H1 (cell line): Measurements from ENCODE around the gene TNFRSF6B. TPM values are rescaled to one million over a fixed set of nuclear protein-coding genes. Genes with fewer than 3 reads are reported as not detected.

ENCODE experiments used
- CTCF ChIA-PET: fragments of 300-600 bp; sonication (Branson Sonifier 250); formaldehyde crosslinking; loops from one replicate; lab custom pipeline; 2021; ENCODE audit not compliant: partially characterized antibody; lab: Charles Lee
- POLR2A ChIA-PET: fragments of 300-600 bp; sonication (Branson Sonifier 250); formaldehyde crosslinking; loops from one replicate; lab custom pipeline; 2021; ENCODE audit warnings: inconsistent platforms; ENCODE audit not compliant: partially characterized antibody; lab: Charles Lee
- DNase-seq, 2 experiments: peaks; one replicate each; pipeline versions ENCODE4 v3.0.0 to v3.0.0-alpha.2; 2010 to 2022; ENCODE audit warnings: low spot score in 2 of 2, low read depth in 1 of 2, mixed read lengths in 1 of 2
- FAIRE-seq: peaks from 2 replicates; lab custom pipeline; 2011; peaks lifted over from hg19 to GRCh38; lab: Jason Lieb, UNC
- H2AFZ ChIP-seq: 2 replicates; pipeline ENCODE4 v1.8.1; 2012; ENCODE audit warnings: low read length, inconsistent platforms
- H2AK5ac ChIP-seq: 2 replicates; pipeline ENCODE4 v1.6.1; 2013; ENCODE audit warnings: low read depth, low read length
- H2BK120ac ChIP-seq: replicated peaks from 2 replicates; pipeline ENCODE3; 2013; ENCODE audit warnings: low read depth, low read length, inconsistent platforms
- H2BK12ac ChIP-seq: 2 replicates; pipeline ENCODE4 v1.6.1; 2013; ENCODE audit warnings: low read depth, low read length
- H2BK15ac ChIP-seq: 2 replicates; pipeline ENCODE4 v1.6.1; 2013; ENCODE audit warnings: low read length
- H2BK20ac ChIP-seq: 2 replicates; pipeline ENCODE4 v1.6.1; 2013; ENCODE audit warnings: low read length
- H2BK5ac ChIP-seq: 2 replicates; pipeline ENCODE4 v1.6.1; 2013; ENCODE audit warnings: low read depth, low read length
- H3K14ac ChIP-seq: 2 replicates; pipeline ENCODE4 v1.6.1; 2013; ENCODE audit warnings: inconsistent platforms; ENCODE audit not compliant: insufficient read length
- H3K18ac ChIP-seq: 2 replicates; pipeline ENCODE4 v1.6.1; 2013; ENCODE audit warnings: low read length; ENCODE audit errors: extremely low read depth
- H3K23ac ChIP-seq: 2 replicates; pipeline ENCODE4 v1.6.1; 2013; ENCODE audit warnings: inconsistent platforms; ENCODE audit not compliant: insufficient read length
- H3K23me2 ChIP-seq: 2 replicates; pipeline ENCODE4 v1.6.1; 2013; ENCODE audit warnings: low read depth, low read length
- H3K27ac ChIP-seq: 2 replicates; pipeline ENCODE4 v1.6.1; 2011; ENCODE audit warnings: low read depth, low read length, inconsistent platforms
- H3K27me3 ChIP-seq, 4 experiments: replicated peaks in 1 of 4; 1 replicate in 1 of 4; 2 replicates in 3 of 4; pipeline versions ENCODE4 v1.6.1 to v1.8.1; 2011 to 2013; ENCODE audit warnings: low read length in 3 of 4, mild to moderate bottlenecking in 3 of 4, inconsistent platforms in 2 of 4, mixed read lengths in 2 of 4, moderate library complexity in 1 of 4; ENCODE audit not compliant: control insufficient read depth in 3 of 4, insufficient read depth in 3 of 4; ENCODE audit errors: extremely low read depth in 1 of 4
- H3K36me3 ChIP-seq, 4 experiments: 2 replicates each; pipeline versions ENCODE4 v1.6.1 to v1.8.1; 2011 to 2013; ENCODE audit warnings: mild to moderate bottlenecking in 4 of 4, low read length in 3 of 4, moderate library complexity in 2 of 4, control low read depth in 1 of 4, inconsistent platforms in 1 of 4; ENCODE audit not compliant: insufficient read depth in 4 of 4, control insufficient read depth in 2 of 4
- H3K4ac ChIP-seq: replicated peaks from 2 replicates; pipeline ENCODE3; 2013; ENCODE audit warnings: low read length, low read depth, mixed read lengths, inconsistent platforms; ENCODE audit not compliant: insufficient read length
- H3K4me1 ChIP-seq, 4 experiments: replicated peaks in 1 of 4; 1 replicate in 1 of 4; 2 replicates in 3 of 4; pipeline versions ENCODE4 v1.6.1 to v1.8.1; 2011 to 2013; ENCODE audit warnings: low read length in 3 of 4, inconsistent platforms in 2 of 4, mixed read lengths in 1 of 4; ENCODE audit not compliant: insufficient read depth in 4 of 4, control insufficient read depth in 3 of 4
- H3K4me2 ChIP-seq, 2 experiments: 2 replicates each; pipeline versions ENCODE4 v1.6.1 to v1.8.1; 2011 to 2013; ENCODE audit warnings: low read depth in 2 of 2, low read length in 2 of 2, control low read depth in 1 of 2, inconsistent platforms in 1 of 2, mild to moderate bottlenecking in 1 of 2; ENCODE audit not compliant: insufficient read depth in 1 of 2
- H3K4me3 ChIP-seq, 4 experiments: fragments of 200-600, 300-600 bp in 1 of 4; sonication (generic), shearing (Covaris generic), sonication (Bioruptor Twin) in 1 of 4; 2 replicates each; pipeline versions ENCODE4 v1.5.1 to v1.8.1; 2011 to 2016; ENCODE audit warnings: low read length in 4 of 4, low read depth in 3 of 4, control low read depth in 2 of 4, inconsistent platforms in 2 of 4, mild to moderate bottlenecking in 2 of 4, mixed read lengths in 1 of 4, moderate library complexity in 1 of 4; ENCODE audit not compliant: insufficient read depth in 2 of 4; ENCODE audit errors: extremely low read depth in 1 of 4
- H3K56ac ChIP-seq: replicated peaks from 2 replicates; pipeline ENCODE3; 2013; ENCODE audit warnings: low read depth, mild to moderate bottlenecking, mixed read lengths, low read length, inconsistent platforms; ENCODE audit not compliant: insufficient read length
- H3K79me1 ChIP-seq: 2 replicates; pipeline ENCODE4 v1.6.1; 2013; ENCODE audit warnings: low read depth, low read length, control low read depth
- H3K79me2 ChIP-seq, 2 experiments: 2 replicates each; pipeline versions ENCODE4 v1.6.1 to v1.8.1; 2012 to 2013; ENCODE audit warnings: low read length in 2 of 2, mild to moderate bottlenecking in 2 of 2, inconsistent platforms in 1 of 2; ENCODE audit not compliant: insufficient read depth in 2 of 2, control insufficient read depth in 1 of 2
- H3K9ac ChIP-seq, 4 experiments: replicated peaks in 1 of 4; 1 replicate in 1 of 4; 2 replicates in 3 of 4; pipeline versions ENCODE4 v1.6.1 to v1.8.1; 2011 to 2013; ENCODE audit warnings: low read depth in 3 of 4, low read length in 3 of 4, control low read depth in 2 of 4, mild to moderate bottlenecking in 2 of 4, moderate library complexity in 2 of 4, inconsistent platforms in 1 of 4; ENCODE audit errors: extremely low read depth in 1 of 4
- H3K9me3 ChIP-seq, 2 experiments: 2 replicates each; pipeline versions ENCODE4 v1.6.1 to v1.8.1; 2012 to 2013; ENCODE audit warnings: mild to moderate bottlenecking in 2 of 2, moderate library complexity in 2 of 2, control low read depth in 1 of 2, inconsistent platforms in 1 of 2, low read depth in 1 of 2, low read length in 1 of 2, mixed read lengths in 1 of 2; ENCODE audit not compliant: insufficient read depth in 2 of 2
- H4K20me1 ChIP-seq, 2 experiments: replicated peaks in 1 of 2; 2 replicates each; pipeline versions ENCODE3 to v1.8.1; 2011 to 2013; ENCODE audit warnings: inconsistent platforms in 2 of 2, low read length in 2 of 2, mild to moderate bottlenecking in 1 of 2; ENCODE audit not compliant: insufficient read depth in 2 of 2, control insufficient read depth in 1 of 2
- H4K5ac ChIP-seq: 2 replicates; pipeline ENCODE4 v1.6.1; 2013; ENCODE audit warnings: low read length, low read depth, mixed read lengths, inconsistent platforms; ENCODE audit not compliant: insufficient read length
- H4K8ac ChIP-seq: 2 replicates; pipeline ENCODE4 v1.8.0; 2013; ENCODE audit warnings: mild to moderate bottlenecking, moderate library complexity, low read length, inconsistent platforms; ENCODE audit not compliant: insufficient read depth; ENCODE audit errors: extremely low read depth
- H4K91ac ChIP-seq: replicated peaks from 2 replicates; pipeline ENCODE3; 2013; ENCODE audit warnings: low read length, mixed read lengths, inconsistent platforms; ENCODE audit not compliant: insufficient read length
- CHD1 ChIP-seq: IDR thresholded peaks from 2 replicates; pipeline ENCODE4 v1.6.1; 2012; ENCODE audit warnings: low read depth, low read length, improper control_type of control experiment
- FOSL1 ChIP-seq: IDR thresholded peaks from 2 replicates; pipeline ENCODE4 v1.6.1; 2011; ENCODE audit warnings: mild to moderate bottlenecking, low read depth, low read length, moderate library complexity; ENCODE audit not compliant: insufficient read depth
- SIX5 ChIP-seq: IDR thresholded peaks from 2 replicates; pipeline ENCODE4 v1.6.1; 2011; ENCODE audit warnings: mild to moderate bottlenecking, low read depth, low read length
- WGBS, 2 experiments: shearing (Covaris generic) in 1 of 2; methylation state at CpG; one replicate each; pipeline versions ENCODE4 v1.1.6 to v1.1.7; 2013 to 2015; ENCODE audit warnings: low lambda C conversion rate in 2 of 2, mixed read lengths in 2 of 2, inconsistent platforms in 1 of 2, low coverage in 1 of 2, missing lambda C conversion rate in 1 of 2; ENCODE audit not compliant: insufficient replicate concordance in 2 of 2, insufficient coverage in 1 of 2, insufficient read length in 1 of 2; ENCODE audit errors: extremely low coverage in 1 of 2, missing lambda C conversion rate in 1 of 2; 5-methylcytosine and 5-hydroxymethylcytosine counted together
- polyA plus RNA-seq, 7 experiments: library from polyadenylated mRNA; depleted of rRNA in 3 of 7; stranded (reverse) in 5 of 7; unstranded in 2 of 7; fragments of >200 nt in 5 of 7; fragments of 200-250 nt in 2 of 7; gene quantifications; 1 replicate in 5 of 7; 2 replicates in 1 of 7; 4 replicates in 1 of 7; pipeline versions ENCODE4 v1.2.1 to v1.2.3, GENCODE V29; 2011 to 2013; ENCODE audit warnings: missing spikeins in 2 of 7, mixed read lengths in 2 of 7
- total RNA-seq: library from RNA; stranded (reverse); fragmentation: NEBNext Ultra II Directional; extraction: Animal tissue kit (Norgen Biotek cat#: 25700); gene quantifications from 2 replicates; pipeline ENCODE4 v1.2.1, GENCODE V29; 2021

The TNFRSF6B gene
- total and polyA plus RNA-seq, 2 of the 8 experiments (the other 6 are each of a cell fraction or from before 2014, with no cell fraction given) = 3.1 TPM; not detected in 1

DNA sequence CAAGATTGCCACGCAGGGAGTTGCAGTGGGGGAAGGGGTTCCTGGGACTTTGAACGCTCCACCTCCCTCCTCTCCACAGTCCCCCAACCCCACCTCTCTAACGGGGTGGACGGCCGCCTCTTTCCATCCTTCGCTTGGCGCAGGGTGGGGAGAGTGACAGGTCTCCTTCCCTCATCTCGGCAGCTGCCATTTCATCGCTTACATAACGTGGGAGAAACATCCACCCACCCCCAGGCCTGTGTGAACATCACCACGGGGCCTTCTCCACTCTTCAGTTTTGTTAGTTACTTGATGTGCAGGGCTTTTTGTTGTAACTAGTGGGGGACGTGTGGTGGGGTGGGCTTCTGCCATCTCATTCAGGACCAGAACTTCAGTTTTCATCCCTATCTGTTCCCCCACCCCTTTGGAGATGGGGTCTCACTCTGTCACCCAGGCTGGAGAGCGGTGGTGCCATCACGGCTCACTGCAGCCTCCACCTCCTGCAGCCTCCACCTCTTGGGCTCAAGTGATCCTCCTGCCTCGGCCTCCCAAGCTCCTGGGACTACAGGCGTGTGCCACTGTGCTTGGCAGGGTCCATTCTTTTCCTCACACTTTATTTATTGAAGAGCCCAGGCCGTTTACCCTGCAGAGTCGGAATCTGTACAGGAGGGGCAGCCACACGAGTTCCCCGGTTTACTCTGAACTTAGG lies 20.6 kb upstream of the TNFRSF6B start:
- Histone ChIP-seq H3K4me3 (no peak overlapping the region), H2AFZ (no peak overlapping the region), H3K23ac (no peak overlapping the region), H3K9me3 (no peaks in the 10 kb centered on the region), H3K4me2 (no peak overlapping the region), H3K18ac (no peak overlapping the region), H3K79me2 (no peaks in the 10 kb centered on the region), H4K5ac (no peak overlapping the region), H3K79me1 (no peaks in the 10 kb centered on the region), H2BK5ac (no peak overlapping the region), H4K91ac (no peak overlapping the region), H3K27ac (no peak overlapping the region), H4K8ac (no peak overlapping the region), H4K20me1 (no peaks in the 10 kb centered on the region), H2AK5ac (no peak overlapping the region), H3K14ac (no peak overlapping the region), H3K9ac (no peak overlapping the region), H2BK15ac (no peak overlapping the region), H2BK20ac (no peak overlapping the region), H3K36me3 (peaks cover 2 to 16% (median 4%) of the 10 kb centered on the region in 4 experiments; a peak in 3 of 8 replicates), H3K4me1 (no peaks in the 10 kb centered on the region), H3K27me3 (no peaks in the 10 kb centered on the region), H2BK120ac (no peak overlapping the region), H3K56ac (no peak overlapping the region), H3K4ac (no peak overlapping the region), H3K23me2 (no peaks in the 10 kb centered on the region; the same call in 1 of the 2 replicates), H2BK12ac (no peak overlapping the region)
- no peak for FAIRE-seq
- DNase-seq = no peak
- WGBS, 2 experiments = 93% methylated on average over 18 of the region's 20 CpGs; no CpG with 5 or more reads in 1 of the 2 experiments
- TF ChIP-seq SIX5 = no peak
- no peak for TF ChIP-seq CHD1
- TF ChIP-seq FOSL1 = no peak
- POLR2A ChIA-PET = no interaction called here
- CTCF ChIA-PET = interaction anchor here (1.1 kb wide), 1 partner anchor 10 kb away, joined by 3 read pairs; no protein-coding TSS in a partner anchor
